Measurements from ENCODE around the gene RERE.
"Not testable (repeated sequence)": the region's sequence is repeated elsewhere in the genome, so short reads cannot be mapped to it uniquely, and the experiment has no call there.

The RERE gene

DNA sequence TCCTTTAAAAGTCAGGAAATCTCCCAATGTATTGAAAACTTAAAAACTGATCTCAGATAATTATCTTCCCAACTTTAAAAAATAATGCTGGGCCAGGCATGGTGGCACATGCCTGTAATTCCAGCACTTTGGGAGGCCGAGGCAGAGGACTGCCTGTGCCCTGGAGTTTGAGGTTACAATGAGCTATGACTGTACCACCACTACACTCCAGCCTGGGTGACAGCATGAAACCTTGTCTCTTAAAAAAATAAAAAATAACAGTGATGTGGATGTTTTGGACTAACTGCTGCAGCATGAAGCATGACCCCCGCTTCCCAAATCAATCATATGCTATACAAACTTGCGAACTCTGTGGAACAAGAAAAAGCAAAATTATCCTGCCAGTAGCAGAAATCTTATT lies 186.3 kb downstream of the RERE start:
- DNase-seq: no peak

DNA sequence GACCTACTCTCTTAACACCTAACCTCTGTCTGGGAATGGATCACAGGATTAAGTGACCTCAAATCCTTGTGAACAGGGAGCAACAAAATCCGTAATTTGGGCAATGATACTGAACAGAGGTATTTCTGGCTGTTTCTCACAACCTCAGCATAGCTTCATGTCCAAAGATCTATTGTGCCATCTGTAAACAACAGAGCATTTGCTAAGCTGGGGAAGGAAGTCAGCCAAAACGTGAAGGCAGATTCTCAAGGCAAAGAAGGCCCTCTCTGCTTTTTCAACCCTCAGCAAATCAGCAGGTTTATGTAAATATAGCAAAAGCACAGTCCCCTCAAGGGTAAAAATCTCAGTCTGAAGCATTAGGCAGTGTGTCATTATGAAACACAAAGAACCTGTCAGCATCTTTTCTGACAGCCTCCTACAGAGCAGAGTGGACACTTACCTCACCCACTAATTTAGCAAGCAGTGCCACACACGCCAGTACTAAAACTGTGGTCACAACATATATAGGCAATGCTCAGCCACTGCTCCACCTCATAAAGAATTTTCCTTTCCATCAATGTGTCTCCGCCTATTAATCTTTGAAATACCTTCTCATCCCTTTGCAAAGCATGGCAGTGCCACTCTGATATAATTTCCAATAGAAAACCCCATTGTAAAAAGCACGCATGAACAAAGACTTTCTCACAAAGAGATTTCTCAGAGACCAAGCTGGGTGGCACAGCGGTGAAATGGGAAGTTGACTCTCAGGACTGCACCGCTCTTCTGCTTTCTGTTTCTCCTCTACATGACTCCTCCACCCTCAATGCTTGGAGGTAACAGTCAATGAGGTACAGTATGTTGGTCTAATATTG lies 188.0 kb downstream of the RERE start:
- peak; percentile 7 for DNase-seq

DNA sequence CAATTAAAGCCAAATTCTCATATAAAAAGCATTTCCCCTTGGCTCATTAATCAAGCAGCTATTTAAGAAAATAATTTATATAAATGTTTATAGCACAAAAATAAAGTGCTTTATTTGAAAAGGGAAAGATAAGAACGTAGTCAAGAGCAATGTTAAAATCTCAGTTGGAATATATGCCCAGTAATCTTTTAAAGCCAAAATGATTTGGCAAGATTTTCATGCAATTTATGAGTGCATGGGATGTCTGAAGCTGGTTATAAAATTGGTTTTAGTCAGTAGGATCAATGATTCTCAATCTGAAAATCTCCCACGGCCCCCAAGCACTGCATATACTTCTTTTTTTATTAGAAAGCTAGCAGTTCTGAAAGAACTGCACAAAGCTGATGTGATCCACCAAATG lies 188.8 kb downstream of the RERE start:
- DNase-seq: no peak

DNA sequence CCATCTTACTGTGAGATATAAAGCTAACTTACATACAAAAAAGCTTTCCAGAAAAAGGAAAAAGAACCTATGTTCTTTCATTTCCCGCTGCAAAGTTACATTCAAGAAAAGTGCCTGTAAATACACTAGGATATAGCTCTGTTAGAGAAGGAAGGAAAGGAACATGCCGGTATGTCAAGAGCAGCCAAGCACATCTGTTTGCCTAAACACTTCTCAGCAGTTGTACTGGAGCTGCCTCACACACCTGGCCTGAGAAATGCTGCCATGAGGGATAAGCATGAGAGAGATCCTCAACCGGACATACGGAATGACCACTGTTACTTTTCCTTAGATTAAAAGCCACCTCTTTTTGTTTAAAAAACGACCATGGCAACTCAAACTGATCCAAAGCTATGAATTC lies 189.7 kb downstream of the RERE start:
- no peak for DNase-seq

DNA sequence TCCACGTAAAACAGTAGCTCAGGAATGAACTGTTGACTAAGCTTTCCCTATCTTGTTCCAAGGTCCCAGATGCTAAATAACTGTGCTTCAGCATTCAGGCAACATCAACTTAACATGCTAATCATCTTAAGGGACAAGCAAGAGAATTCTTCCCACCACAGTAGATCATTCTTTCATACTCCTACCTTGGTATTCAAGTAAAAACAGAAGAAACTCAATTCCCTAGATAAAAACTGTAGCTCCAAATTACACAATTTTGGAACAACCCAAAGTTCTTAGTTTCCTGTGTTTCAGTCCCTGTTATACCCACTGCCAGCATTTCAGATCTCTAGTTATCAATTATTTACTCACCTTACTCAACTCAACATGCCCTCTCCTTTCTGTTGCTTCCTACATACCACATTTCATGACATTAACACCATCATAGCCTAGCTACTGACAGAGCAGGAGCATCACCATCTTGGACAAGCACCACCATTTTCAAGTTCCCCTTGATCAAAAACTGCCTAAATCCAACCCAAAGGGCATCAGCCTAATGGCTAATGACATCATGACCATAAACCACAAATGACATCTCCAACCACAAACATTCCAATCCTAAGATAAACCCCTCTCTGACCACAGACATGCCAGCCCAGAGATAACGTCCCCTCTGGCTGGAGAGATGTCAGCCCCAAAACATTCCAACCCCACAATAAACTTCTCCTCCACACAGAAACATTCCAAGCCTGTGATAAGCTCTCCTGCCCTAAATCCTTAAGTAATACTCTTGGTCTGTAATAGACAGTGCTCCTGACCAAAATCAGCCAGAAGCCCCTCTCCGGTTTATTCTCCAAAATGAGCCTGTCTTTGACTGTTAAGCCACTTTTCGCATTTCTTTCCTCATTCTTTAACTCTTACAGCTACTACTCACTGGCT lies 191.2 kb downstream of the RERE start:
- DNase-seq: no peak

DNA sequence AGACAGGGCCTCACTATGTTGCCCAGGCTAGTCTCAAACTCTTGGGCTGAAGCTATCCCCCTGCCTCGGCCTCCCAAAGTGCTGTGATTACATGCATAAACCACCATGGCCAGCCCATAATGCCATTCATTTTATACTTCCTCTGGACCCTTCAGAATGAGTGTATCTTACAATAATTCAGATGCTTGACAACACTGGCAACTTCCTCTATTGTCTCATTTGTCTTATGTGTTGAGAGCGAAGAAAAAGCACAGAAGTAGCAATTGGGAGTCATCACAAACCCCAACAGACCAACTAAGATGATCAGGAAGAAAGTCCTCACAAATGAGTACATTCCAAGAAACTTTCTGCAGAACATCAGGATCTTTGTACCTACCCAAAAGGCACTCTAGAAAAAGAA lies 191.9 kb downstream of the RERE start:
- peak; percentile 18 for DNase-seq

DNA sequence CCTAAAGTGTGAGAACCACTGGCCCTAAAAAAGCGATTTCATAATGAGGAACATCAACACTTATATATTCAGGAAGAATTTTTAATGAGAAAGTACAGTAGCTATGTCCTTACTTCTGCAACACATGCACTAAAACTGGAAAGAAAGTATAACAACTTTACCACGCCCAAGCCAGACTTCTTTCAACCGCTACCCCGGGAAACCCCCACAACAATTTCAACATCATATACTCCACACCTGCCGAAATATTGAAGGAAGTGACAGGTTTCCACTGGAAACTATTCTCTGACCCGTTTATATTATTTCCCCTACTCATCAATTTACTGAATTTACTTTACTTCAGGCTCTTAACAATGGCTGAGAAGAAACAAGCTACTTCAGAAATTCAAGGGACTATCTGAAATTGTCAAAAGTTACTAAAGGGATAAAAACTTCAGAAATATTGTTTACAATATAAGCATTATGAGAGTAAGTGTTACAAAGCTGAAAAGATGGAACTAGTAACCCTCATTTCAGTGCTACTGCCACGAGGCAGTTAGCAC lies 193.7 kb downstream of the RERE start:
- DNase-seq: not testable (repeated sequence)

DNA sequence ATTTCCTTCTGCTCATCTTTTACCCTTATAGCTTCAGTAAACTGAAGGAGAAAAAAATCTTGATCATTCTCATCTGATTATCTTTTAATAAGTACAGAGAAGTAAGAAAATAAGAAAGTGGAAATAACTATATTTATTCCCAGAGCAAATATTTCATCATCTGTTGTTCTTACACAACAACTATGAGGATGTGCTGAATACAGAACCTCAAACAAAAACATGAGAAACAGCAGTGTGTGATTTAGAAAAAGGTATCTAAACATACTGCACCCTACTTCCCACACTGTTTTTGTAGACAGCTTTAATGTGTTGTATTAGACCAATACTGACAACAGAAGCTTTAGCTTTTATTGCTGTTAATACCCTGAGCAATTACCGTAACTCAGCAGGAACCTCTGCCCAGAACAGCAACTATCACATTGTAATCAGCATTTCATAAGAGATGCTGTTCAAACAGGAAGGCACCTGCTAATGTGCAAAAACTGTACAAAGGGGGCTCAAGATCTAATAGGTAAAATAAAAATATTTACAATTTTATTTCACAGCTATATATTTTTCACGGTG lies 195.6 kb downstream of the RERE start:
- DNase-seq: not testable (repeated sequence)

DNA sequence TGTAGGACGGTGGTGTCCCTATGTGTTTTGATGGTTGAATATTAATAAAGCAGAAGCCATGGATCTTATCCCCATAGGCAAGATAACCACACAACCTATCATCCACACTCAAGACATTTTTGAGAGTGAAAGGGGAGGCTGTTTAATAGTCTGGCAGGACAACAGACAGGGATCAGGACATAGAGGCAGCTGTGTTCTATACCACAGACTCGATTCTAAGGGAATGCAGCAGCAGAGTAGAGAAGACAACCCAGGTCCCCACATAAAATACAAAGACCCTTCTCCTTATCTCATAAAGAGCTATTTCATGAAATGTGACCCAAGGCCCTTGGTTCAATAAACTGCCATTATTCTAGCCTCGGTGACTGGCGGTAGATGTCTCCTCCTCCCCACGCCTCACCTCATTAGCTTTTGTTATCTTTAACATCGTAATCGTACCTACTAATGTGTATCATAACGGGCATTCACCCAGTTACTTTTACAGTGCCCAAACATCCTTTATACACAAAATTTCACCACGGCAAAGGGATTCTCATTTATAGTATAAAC lies 196.3 kb downstream of the RERE start:
- DNase-seq: not testable (repeated sequence)

DNA sequence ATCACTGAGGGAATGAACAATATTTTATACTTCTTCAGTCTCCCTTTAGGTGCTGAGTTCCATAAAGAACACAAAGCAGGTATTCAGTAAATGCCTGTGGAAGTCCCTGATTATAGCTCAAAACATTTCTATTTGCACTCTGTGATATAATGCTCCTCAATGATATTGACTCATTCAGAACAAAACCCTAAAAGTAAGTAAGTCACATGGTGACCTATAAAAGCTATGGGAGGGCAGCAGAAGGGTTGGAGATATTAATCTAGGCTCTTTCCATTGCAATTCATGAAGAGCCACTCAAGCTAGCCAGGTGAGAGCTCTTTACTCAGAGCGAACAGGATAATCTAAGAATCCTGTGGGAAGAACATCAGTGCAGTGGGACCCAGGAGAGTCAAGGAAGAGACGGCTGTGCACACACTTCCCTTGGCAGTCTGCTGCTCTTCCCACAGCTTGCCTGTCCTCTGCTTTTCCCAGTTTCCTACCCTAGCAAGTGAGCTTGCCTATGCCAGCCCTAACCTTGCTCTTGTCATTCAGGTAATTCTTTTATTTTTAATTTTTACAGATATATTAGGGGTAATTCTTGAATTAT lies 197.4 kb downstream of the RERE start:
- DNase-seq: not testable (repeated sequence)

DNA sequence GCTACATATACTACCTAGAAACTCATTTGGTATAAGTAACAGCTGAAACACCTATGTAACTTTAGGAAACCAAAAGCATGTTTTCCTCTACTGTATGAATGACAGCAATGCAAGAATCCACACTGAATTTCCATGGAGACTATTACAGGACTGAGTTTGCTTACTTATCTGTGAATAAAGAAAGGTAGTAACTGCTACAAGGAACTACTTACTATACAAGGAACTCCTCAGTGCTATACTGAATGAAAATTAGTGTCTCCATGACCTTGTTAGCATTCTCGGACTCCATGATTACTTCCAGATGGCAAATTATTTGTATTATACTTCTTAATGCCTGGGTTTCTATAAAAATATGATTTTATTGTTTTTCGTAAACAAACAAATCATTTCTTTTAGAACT lies 198.0 kb downstream of the RERE start:
- not testable (repeated sequence) for DNase-seq

DNA sequence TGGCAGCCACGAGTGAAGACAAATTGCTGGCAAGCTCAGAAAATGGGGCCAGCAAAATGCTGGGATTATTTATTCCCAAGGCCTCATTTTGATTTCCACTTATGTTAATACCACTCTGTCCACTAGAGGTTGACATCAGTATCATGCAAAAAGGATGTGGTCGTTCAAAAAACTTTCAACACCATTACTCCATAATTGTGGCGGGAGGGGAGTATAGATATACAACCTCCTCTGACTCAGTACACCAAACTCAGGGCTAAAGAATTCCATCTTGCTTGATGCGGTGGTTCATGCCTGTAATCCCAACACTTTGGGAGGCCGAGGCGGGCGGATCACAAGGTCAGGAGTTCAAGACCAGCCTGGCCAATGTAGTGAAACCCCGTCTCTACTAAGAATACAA lies 200.6 kb downstream of the RERE start:
- DNase-seq: not testable (repeated sequence)

DNA sequence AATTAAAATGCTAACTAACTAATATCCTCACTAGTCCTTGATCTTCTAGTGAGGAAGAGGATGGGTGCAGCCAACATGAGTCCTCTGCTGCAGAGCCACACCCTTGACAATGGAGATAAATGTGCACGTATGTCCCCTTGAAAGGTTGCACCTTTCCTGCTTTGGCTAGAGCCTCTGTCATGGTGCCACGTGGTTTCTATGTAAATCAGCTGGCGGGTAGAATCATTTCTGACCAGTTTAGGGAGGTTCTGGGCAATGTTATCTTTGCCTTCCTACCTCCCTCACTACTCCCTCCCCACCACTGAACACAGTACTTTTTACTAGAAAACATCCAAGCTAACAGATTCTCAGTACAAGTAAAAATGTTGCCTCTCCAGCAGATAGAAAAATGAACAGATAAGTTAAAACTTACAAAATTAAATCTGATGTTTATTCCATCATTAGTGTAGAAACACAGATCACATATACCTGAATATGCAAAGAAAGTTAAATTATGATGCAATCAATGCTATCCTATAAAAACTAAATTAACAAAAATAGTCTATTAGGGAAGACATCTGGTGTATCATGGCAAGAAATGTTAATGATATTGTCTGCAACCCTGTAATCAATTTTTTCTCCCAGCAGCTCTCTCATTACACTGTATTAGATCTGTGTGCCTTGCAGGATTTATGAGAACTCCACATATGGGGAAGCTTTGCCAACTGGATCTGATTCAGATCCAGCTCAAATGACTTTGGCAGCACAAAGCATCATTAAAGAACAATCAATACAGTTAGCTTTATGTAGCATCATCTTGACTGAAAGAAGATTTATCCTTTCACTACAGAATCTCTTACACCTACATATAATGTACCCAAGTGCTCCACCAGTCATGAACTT lies 205.6 kb downstream of the RERE start:
- not testable (repeated sequence) for DNase-seq

DNA sequence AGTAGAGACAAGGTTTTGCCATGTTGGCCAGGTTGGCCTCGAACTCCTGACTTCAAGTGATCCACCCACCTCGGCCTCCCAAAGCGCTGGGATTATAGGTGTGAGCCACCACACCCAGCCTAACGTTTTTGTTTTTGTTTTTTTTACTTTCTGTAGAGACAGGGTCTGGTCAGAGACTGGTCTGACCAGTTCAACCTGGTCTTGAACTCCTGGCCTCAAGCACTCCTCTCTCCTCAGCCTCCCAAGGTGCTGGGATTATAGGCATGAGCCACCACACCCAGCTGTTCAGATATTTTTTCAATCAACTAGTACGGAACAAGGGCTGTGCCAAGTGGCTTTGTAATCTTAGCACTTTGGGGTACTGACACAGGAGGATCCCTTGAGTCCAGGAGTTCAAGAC lies 209.5 kb downstream of the RERE start:
- no peak for DNase-seq

DNA sequence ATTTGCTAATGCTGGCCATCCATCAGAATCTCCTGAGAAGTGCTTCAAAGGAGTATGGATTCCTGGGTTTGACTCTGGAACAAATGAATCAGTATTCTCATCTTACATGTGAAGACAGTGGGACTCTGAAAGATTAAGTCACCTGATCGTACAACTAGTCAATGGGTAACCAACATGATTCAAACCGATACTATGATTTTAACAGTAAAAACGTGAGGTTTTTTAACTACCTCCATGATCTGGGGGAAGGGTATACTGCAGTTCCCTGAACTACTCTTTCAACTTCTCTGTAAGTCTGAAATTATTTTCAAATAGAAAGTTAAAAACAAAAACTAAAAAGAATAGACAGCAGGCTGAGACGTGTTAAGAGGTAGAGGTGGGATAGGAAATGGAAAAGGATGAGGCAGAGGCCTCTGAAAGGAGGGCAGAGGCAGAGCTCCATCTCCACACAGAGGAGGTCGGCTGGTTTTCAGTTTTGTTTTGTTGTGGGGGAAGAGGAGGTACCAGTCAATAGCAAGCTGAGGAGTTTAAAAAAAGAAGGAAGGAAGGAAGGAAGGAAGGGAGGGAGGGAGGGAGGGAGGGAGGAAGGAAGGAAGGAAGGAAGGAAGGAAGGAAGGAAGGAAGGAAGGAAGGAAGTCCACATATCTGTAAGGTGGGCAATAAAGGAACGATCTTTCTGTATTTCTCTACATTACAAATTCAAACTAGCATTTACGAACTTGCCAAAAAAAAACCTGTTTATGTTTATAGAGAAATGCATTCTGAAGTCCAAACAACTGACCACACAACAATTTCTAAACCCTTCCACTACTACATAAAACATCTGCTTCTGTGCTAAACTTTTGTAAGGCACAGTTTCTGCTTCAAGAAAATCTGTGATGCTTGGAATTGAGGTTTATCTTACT lies 213.1 kb downstream of the RERE start:
- no peak for DNase-seq

DNA sequence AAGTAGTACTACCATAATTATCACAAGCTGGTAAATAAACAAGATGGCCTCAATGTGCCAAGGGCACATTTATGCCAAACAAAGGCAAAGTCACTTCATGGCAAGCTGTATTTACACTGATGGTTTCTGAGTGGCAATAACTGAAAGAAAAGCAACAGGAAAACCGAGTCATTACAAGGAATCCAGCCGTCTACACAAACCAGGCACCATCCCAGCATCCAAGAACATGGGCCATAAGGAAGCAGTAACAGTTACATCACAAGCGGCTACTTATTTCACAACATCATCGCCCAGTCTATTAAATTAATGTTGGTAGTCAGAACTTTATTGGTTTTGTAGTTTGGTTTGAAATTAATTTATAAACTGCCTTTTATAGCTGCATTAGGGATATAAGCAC lies 214.2 kb downstream of the RERE start:
- no peak for DNase-seq

DNA sequence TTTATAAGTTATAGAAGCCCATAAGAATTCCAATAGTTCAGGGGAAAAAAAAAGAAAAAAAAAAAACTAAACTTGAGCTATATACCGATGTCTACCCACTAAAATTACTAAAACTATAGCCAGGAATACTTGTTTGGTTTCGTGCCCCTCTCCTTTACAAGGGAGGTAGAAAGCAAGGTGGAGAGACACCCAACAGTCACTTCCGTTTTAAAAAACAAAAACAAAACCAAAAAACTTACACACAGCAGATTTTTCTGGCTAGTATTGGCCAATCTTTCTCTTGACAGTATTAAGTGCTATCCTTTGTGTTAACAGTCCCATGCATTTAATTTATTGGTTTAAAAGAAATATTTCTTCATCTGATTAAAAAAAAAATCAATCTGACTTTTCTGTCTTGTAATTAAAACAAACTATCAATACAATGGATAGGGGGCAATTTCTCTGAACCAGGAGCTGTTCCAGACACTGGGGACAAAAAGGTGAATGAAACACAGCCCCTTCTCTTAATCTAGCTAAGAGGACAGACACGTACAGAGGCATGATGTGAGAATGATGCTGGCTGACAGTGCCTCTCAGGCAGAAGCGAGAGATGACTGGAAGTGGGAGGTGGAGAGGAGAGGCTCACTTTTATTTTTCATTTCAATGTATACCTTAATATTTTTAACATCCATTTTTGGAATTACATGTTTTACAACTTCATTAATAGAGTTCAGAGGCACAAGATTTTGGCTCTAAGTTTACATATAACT lies 214.8 kb downstream of the RERE start:
- DNase-seq: no peak

DNA sequence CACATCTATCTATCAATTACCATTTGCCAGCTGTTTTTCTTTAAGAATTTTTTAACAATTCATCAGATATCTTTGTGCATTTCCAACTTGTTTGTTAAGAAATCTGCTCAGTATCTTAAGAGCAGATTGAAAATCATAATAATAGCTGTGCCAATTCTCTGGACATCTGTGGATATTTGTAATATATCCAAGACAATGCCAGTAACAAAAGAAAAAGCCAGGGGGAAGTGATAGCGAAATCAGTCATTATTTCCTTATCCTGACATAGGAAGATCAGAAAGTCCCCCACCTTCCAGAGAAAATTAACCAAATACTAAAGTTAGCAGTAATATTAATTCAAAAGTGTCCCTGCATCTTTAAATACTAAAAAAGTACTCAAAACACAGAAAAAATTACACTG lies 217.1 kb downstream of the RERE start:
- no peak for DNase-seq

DNA sequence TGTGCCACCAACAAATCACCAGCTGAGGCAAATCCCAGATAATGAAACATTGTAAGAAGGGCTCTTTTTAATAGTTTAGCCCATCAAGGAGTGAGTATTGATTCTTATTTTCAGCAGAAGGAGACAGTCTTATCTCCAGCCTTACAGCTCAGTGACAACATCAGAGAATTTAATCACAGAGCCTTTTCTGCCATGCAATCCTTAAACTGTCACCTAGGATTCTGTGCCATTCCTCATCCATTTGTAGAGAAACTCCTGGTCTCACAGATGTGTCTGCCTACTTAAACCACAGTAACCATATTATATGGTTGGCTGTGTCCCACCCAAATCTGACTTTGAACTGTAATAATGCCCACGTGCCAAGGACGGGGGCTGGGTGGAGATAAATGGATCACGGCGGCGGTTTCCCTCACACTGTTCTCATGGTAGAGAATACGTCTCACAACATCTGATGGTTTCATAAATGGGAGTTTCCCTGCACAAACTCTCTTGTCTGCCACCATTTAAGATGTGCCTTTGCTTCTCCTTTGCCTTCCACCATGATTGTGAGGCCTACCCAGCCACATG lies 217.7 kb downstream of the RERE start:
- no peak for DNase-seq
